K562 (cell line): ENCODE measurements around the gene AKAP10. TPM values are rescaled to one million over a fixed set of nuclear protein-coding genes. Genes with fewer than 3 reads are reported as not detected.
A peak's percentile ranks its signal among the peaks of the same experiment; 100 is the strongest.

ENCODE experiments used
- BRF1 ChIP-seq: IDR thresholded peaks from 3 replicates; pipeline ENCODE4 v1.6.1; 2011; ENCODE audit warnings: borderline replicate concordance, mild to moderate bottlenecking; ENCODE audit not compliant: insufficient read length; ENCODE audit errors: extremely low read depth
- CTBP1 ChIP-seq: fragments of 450-650 bp; IDR thresholded peaks from 2 replicates; pipeline ENCODE4 v1.6.1; 2016; ENCODE audit warnings: borderline replicate concordance
- DIDO1 ChIP-seq: fragments of 450-650 bp; IDR thresholded peaks from 2 replicates; pipeline ENCODE4 v1.6.1; 2016; ENCODE audit warnings: low read depth, missing biosample characterization, missing genetic modification characterization
- ESRRA ChIP-seq: fragments of 450-650 bp; IDR thresholded peaks from 2 replicates; pipeline ENCODE4 v1.6.1; 2014; ENCODE audit warnings: low read depth, mild to moderate bottlenecking, moderate library complexity, borderline replicate concordance
- EWSR1 ChIP-seq: fragments of 450-650 bp; IDR thresholded peaks from 2 replicates; pipeline ENCODE4 v1.6.1; 2018; ENCODE audit warnings: borderline replicate concordance, mild to moderate bottlenecking, low read depth, moderate library complexity; ENCODE audit not compliant: partially characterized antibody
- GATA2 ChIP-seq: sonication (generic); formaldehyde crosslinking; IDR thresholded peaks from 2 replicates; pipeline ENCODE4 v1.4.0; 2020; ENCODE audit warnings: mild to moderate bottlenecking, missing genetic modification reagents
- HCFC1 ChIP-seq: IDR thresholded peaks from 2 replicates; pipeline ENCODE4 v1.6.1; 2012; ENCODE audit warnings: low read depth, low read length, improper control_type of control experiment
- HEY1 ChIP-seq: fragments of 250-450 bp; sonication (Bioruptor Pico); IDR thresholded peaks from 2 replicates; pipeline ENCODE4 v1.5.0; 2020; ENCODE audit warnings: mild to moderate bottlenecking, moderate library complexity, borderline replicate concordance
- HMG20A ChIP-seq: fragments of 450-650 bp; formaldehyde crosslinking; conservative IDR thresholded peaks from 2 replicates; pipeline ENCODE4 v1.4.0; 2020; ENCODE audit warnings: mild to moderate bottlenecking, mixed read lengths
- ILK ChIP-seq: fragments of 450-650 bp; IDR thresholded peaks from 2 replicates; pipeline ENCODE4 v1.6.1; 2016; ENCODE audit warnings: missing genetic modification characterization, low read depth, mild to moderate bottlenecking, missing compliant biosample characterization, moderate library complexity, borderline replicate concordance
- MAFG ChIP-seq: fragments of 450-650 bp; conservative IDR thresholded peaks from 2 replicates; pipeline ENCODE4 v1.6.1; 2016; ENCODE audit warnings: missing genetic modification characterization, missing compliant biosample characterization
- MECOM ChIP-seq: fragments of 250-450 bp; sonication (Bioruptor Pico); IDR thresholded peaks from 2 replicates; pipeline ENCODE4 v1.8.0; 2022; ENCODE audit warnings: inconsistent platforms
- RUNX1 ChIP-seq: sonication (generic); IDR thresholded peaks from 2 replicates; pipeline ENCODE4 v1.6.1; 2016; ENCODE audit warnings: antibody characterized with exemption, low read depth
- TBL1XR1 ChIP-seq, 2 experiments: IDR thresholded peaks; 2 replicates each; pipeline ENCODE4 v1.6.1; 2012; ENCODE audit warnings: improper control_type of control experiment in 2 of 2, low read length in 2 of 2, mild to moderate bottlenecking in 1 of 2
- ZNF134 ChIP-seq: fragments of 250-450 bp; sonication (Bioruptor Pico); conservative IDR thresholded peaks from 2 replicates; pipeline ENCODE4 v1.4.0; 2020
- ZNF3 ChIP-seq: fragments of 250-450 bp; sonication (Bioruptor Pico); IDR thresholded peaks from 2 replicates; pipeline ENCODE4 v1.5.0; 2021; ENCODE audit warnings: mild to moderate bottlenecking, moderate library complexity
- ZNF507 ChIP-seq: conservative IDR thresholded peaks from 2 replicates; pipeline ENCODE4 v1.6.1; 2017; ENCODE audit warnings: missing genetic modification characterization, missing compliant biosample characterization
- ZNF551 ChIP-seq: fragments of 250-450 bp; sonication (Bioruptor Pico); IDR thresholded peaks from 2 replicates; pipeline ENCODE4 v1.5.0; 2021; ENCODE audit warnings: mild to moderate bottlenecking, moderate library complexity
- ZNF699 ChIP-seq: fragments of 250-450 bp; sonication (Bioruptor Pico); IDR thresholded peaks from 2 replicates; pipeline ENCODE4 v1.8.0; 2021; ENCODE audit warnings: mild to moderate bottlenecking, moderate library complexity; ENCODE audit not compliant: insufficient replicate concordance
- ZNF77 ChIP-seq: fragments of 250-450 bp; sonication (Bioruptor Pico); IDR thresholded peaks from 2 replicates; pipeline ENCODE4 v1.5.0; 2020
- polyA plus RNA-seq, 8 experiments: library from polyadenylated mRNA; depleted of rRNA in 4 of 8; stranded (reverse) in 5 of 8; unstranded in 3 of 8; fragments of >200 nt; fragmentation: Nextera tagmentation in 2 of 8; fragmentation: Illumina TruSeq in 1 of 8; extraction: Ambion mirVana in 2 of 8; extraction: Trizol in 1 of 8; gene quantifications; 2 replicates each; pipeline versions ENCODE4 v1.2.1 to v1.2.3, GENCODE V29; 2011 to 2014; ENCODE audit warnings: inconsistent platforms in 1 of 8, missing spikeins in 1 of 8
- total RNA-seq, 7 experiments: library from RNA; depleted of rRNA in 6 of 7; stranded (reverse); fragments of >200 nt in 6 of 7; fragmentation: Illumina TruSeq in 2 of 7; extraction: Trizol in 2 of 7; gene quantifications; 2 replicates each; pipeline versions ENCODE4 v1.2.1 to v1.2.3, GENCODE V29; 2011 to 2021; ENCODE audit warnings: low replicate concordance in 1 of 7
- TF ChIP-seq, protein P1 (sequence below): sonication (generic); formaldehyde crosslinking; IDR thresholded peaks from 2 replicates; pipeline ENCODE4 v1.9.0; 2022; ENCODE audit warnings: mild to moderate bottlenecking, missing genetic modification reagents
- TF ChIP-seq, protein P2 (sequence below): sonication (generic); formaldehyde crosslinking; IDR thresholded peaks from 2 replicates; pipeline ENCODE4 v1.8.1; 2022; ENCODE audit warnings: missing genetic modification reagents
- TF ChIP-seq, protein P3 (sequence below): fragments of 450-650 bp; formaldehyde crosslinking; IDR thresholded peaks from 2 replicates; pipeline ENCODE4 v1.4.0; 2022; ENCODE audit warnings: missing genetic modification characterization
- TF ChIP-seq, protein P4 (sequence below): IDR thresholded peaks from 2 replicates; pipeline ENCODE4 v1.6.1; 2016; ENCODE audit warnings: missing genetic modification characterization, missing compliant biosample characterization
- TF ChIP-seq, protein P5 (sequence below): fragments of 200-800 bp; sonication (Bioruptor generic); IDR thresholded peaks from 2 replicates; pipeline ENCODE4 v1.6.1; 2017; ENCODE audit warnings: missing genetic modification characterization, missing compliant biosample characterization

AKAP10 gene
- total and polyA plus RNA-seq, 9 of the 15 experiments (the other 6 are each of a cell fraction or from before 2014, with no cell fraction given): 4.0 to 20.3 (median 8.2) TPM

DNA sequence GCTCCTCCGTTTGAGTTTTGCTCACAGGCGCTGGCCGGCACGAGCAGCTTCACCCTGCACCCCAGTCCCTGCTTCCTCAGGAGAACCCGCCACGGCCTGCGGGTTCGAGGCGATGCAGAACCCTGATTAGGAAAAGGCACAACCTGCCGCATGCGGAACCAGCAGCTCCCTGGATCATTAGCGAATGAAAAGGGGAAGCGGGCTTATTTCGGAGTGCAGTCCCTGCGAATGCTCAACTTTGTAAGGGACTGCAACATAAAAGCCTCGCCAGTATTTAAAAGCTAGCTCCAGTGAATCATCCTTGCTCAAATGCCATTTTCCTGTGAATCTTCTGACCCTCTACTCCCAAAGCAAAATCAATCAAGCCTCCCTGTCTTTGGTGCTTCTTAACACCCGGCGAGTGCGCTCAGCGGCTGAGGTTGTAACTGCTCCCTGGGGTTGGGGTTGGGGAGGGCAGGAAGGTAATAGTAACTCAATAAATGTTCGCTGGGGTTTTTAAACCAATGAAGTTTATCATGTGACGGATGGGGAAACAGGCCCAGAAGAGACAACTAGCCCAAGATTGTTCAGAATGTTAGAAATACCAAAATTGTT lies 678 bp upstream of the AKAP10 start (continued):
- no peak for TF ChIP-seq ZNF507 (tag)
- no peak for TF ChIP-seq HMG20A (CRISPR knock-in tag)
- no peak for TF ChIP-seq BRF1
- no peak for TF ChIP-seq MAFG (tag)
- TF ChIP-seq EWSR1: no peak
- no peak for TF ChIP-seq ZNF551 (CRISPR knock-in tag)
- TF ChIP-seq, protein P1, sequence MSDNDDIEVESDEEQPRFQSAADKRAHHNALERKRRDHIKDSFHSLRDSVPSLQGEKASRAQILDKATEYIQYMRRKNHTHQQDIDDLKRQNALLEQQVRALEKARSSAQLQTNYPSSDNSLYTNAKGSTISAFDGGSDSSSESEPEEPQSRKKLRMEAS: peak; percentile 34; the same call in 1 of the 2 replicates
- TF ChIP-seq ZNF699 (CRISPR knock-in tag): no peak
- TF ChIP-seq DIDO1 (tag): no peak
- TF ChIP-seq MECOM (CRISPR knock-in tag): no peak
- TF ChIP-seq TBL1XR1 (IDR thresholded peaks at IDR 0.05; ENCODE audit: low read length in 2 of 2): no peak
- no peak for TF ChIP-seq ZNF3 (CRISPR knock-in tag)
- TF ChIP-seq ILK (tag): no peak
- 0 out of 2 replicates have a peak, but pooled peaks have one; percentile 31 for TF ChIP-seq ZNF134 (CRISPR knock-in tag)
- TF ChIP-seq, protein P2, sequence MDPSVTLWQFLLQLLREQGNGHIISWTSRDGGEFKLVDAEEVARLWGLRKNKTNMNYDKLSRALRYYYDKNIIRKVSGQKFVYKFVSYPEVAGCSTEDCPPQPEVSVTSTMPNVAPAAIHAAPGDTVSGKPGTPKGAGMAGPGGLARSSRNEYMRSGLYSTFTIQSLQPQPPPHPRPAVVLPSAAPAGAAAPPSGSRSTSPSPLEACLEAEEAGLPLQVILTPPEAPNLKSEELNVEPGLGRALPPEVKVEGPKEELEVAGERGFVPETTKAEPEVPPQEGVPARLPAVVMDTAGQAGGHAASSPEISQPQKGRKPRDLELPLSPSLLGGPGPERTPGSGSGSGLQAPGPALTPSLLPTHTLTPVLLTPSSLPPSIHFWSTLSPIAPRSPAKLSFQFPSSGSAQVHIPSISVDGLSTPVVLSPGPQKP (CRISPR knock-in tag): no peak
- no peak for TF ChIP-seq ZNF77 (CRISPR knock-in tag)
- no peak for TF ChIP-seq CTBP1
- TF ChIP-seq, protein P3, sequence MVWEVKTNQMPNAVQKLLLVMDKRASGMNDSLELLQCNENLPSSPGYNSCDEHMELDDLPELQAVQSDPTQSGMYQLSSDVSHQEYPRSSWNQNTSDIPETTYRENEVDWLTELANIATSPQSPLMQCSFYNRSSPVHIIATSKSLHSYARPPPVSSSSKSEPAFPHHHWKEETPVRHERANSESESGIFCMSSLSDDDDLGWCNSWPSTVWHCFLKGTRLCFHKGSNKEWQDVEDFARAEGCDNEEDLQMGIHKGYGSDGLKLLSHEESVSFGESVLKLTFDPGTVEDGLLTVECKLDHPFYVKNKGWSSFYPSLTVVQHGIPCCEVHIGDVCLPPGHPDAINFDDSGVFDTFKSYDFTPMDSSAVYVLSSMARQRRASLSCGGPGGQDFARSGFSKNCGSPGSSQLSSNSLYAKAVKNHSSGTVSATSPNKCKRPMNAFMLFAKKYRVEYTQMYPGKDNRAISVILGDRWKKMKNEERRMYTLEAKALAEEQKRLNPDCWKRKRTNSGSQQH: no peak
- TF ChIP-seq HEY1 (CRISPR knock-in tag): no peak
- peak; percentile 47; the same call in 1 of the 2 replicates for TF ChIP-seq ESRRA
- no peak for TF ChIP-seq HCFC1
- peak; percentile 74 for TF ChIP-seq GATA2 (CRISPR knock-in tag)
- TF ChIP-seq, protein P4, sequence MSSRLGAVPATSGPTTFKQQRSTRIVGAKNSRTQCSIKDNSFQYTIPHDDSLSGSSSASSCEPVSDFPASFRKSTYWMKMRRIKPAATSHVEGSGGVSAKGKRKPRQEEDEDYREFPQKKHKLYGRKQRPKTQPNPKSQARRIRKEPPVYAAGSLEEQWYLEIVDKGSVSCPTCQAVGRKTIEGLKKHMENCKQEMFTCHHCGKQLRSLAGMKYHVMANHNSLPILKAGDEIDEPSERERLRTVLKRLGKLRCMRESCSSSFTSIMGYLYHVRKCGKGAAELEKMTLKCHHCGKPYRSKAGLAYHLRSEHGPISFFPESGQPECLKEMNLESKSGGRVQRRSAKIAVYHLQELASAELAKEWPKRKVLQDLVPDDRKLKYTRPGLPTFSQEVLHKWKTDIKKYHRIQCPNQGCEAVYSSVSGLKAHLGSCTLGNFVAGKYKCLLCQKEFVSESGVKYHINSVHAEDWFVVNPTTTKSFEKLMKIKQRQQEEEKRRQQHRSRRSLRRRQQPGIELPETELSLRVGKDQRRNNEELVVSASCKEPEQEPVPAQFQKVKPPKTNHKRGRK (tag): no peak
- TF ChIP-seq, protein P5, sequence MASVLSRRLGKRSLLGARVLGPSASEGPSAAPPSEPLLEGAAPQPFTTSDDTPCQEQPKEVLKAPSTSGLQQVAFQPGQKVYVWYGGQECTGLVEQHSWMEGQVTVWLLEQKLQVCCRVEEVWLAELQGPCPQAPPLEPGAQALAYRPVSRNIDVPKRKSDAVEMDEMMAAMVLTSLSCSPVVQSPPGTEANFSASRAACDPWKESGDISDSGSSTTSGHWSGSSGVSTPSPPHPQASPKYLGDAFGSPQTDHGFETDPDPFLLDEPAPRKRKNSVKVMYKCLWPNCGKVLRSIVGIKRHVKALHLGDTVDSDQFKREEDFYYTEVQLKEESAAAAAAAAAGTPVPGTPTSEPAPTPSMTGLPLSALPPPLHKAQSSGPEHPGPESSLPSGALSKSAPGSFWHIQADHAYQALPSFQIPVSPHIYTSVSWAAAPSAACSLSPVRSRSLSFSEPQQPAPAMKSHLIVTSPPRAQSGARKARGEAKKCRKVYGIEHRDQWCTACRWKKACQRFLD (CRISPR knock-in tag): no peak
- TF ChIP-seq RUNX1: no peak
